DMS153 treated with DMSO at 0.1 percent for 48 hours (cell line): Measurements from ENCODE around the gene JUP.

ENCODE experiments used
- DNase-seq: peaks from one replicate; lab custom pipeline; 2025; ENCODE audit not compliant: unreplicated experiment; lab: John Stamatoyannopoulos, UW

The JUP gene

GRCh38 chr17:41724476-41725050, 61.9 kb downstream of the JUP start:
- peak; percentile 41 for DNase-seq

GRCh38 chr17:41723801-41724475, 62.6 kb downstream of the JUP start:
- DNase-seq, result no peak

GRCh38 chr17:41722231-41722630, 64.3 kb downstream of the JUP start:
- DNase-seq, result no peak

GRCh38 chr17:41718287-41718645, 68.2 kb downstream of the JUP start:
- no peak for DNase-seq

GRCh38 chr17:41717408-41718286, 68.9 kb downstream of the JUP start:
- peak; percentile 38 for DNase-seq

GRCh38 chr17:41711669-41712400, 74.7 kb downstream of the JUP start, which contains the start of gene GAST:
Gene GAST, plus strand, starts transcription at chr17:41712331. Its CDS starts 3,106 bp downstream, at chr17:41715437.
- DNase-seq, result no peak

- DNase-seq, result peak; percentile 35
Observed at GRCh38 chr17:41710472-41711090, 75.9 kb downstream of the JUP start.

GRCh38 chr17:41707803-41708669, 78.5 kb downstream of the JUP start:
- no peak for DNase-seq

GRCh38 chr17:41705271-41705991, 81.1 kb downstream of the JUP start:
- DNase-seq, result no peak
